Gastrocnemius medialis (tissue), 4 donors: ENCODE results near the gene BCR.

Experiments
- CTCF ChIP-seq, 5 experiments: fragments of 450-650 bp in 3 of 5; fragments of 200-600 bp in 2 of 5; sonication (generic) in 2 of 5; IDR thresholded peaks in 4 of 5; conservative IDR thresholded peaks in 1 of 5; 1 replicate in 4 of 5; 2 replicates in 1 of 5; pipeline ENCODE4 v1.5.1; 2016 to 2019; ENCODE audit warnings: antibody characterized with exemption in 5 of 5, mild to moderate bottlenecking in 3 of 5, moderate library complexity in 3 of 5
- POLR2A ChIP-seq, 2 donors: fragments of 450-650 bp; IDR thresholded peaks; one replicate each; pipeline ENCODE4 v1.6.1; 2017; ENCODE audit warnings: antibody characterized with exemption in 2 of 2, mild to moderate bottlenecking in 2 of 2, moderate library complexity in 2 of 2

DNA sequence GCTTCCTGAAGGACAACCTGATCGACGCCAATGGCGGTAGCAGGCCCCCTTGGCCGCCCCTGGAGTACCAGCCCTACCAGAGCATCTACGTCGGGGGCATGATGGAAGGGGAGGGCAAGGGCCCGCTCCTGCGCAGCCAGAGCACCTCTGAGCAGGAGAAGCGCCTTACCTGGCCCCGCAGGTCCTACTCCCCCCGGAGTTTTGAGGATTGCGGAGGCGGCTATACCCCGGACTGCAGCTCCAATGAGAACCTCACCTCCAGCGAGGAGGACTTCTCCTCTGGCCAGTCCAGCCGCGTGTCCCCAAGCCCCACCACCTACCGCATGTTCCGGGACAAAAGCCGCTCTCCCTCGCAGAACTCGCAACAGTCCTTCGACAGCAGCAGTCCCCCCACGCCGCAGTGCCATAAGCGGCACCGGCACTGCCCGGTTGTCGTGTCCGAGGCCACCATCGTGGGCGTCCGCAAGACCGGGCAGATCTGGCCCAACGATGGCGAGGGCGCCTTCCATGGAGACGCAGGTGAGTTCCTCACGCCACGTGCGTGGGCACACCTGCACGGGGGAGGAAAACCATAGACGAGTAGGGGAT, 1.5 kb downstream of the BCR start:
- TF ChIP-seq POLR2A (IDR thresholded peaks at IDR 0.05) (no peak), CTCF (IDR thresholded peaks at IDR 0.05 in 4 of 5, conservative IDR thresholded peaks at IDR 0.05 in 1 of 5) (no peak)
